CD4-positive, alpha-beta T cell treated with Interleukin-17A for 4 hours (primary cell): ENCODE results near the gene TOR1AIP1.

Source experiments
- DNase-seq: peaks from one replicate; pipeline ENCODE4 v3.0.0-alpha.2; 2020; ENCODE audit warnings: mixed read lengths

TOR1AIP1 gene

GRCh38 chr1:179883040-179883744, 1.1 kb downstream of the TOR1AIP1 start:
- DNase-seq = peak; percentile 50

- DNase-seq = peak; percentile 68
These were observed 1.7 kb downstream of the TOR1AIP1 start for GRCh38 chr1:179883745-179884138.

GRCh38 chr1:179888071-179888470, 6.0 kb downstream of the TOR1AIP1 start:
- DNase-seq = no peak

- no peak for DNase-seq
These were observed 7.5 kb downstream of the TOR1AIP1 start for GRCh38 chr1:179889589-179889988.

GRCh38 chr1:179910934-179911333, 28.8 kb downstream of the TOR1AIP1 start:
- DNase-seq = no peak

GRCh38 chr1:179911812-179912211, 29.7 kb downstream of the TOR1AIP1 start:
- DNase-seq = no peak

GRCh38 chr1:179917601-179918429, 35.7 kb downstream of the TOR1AIP1 start:
- no peak for DNase-seq

- no peak for DNase-seq
These were observed 39.4 kb downstream of the TOR1AIP1 start for GRCh38 chr1:179921472-179921871.

- no peak for DNase-seq
These were observed 40.1 kb downstream of the TOR1AIP1 start for GRCh38 chr1:179921981-179922872.

- DNase-seq = no peak
These were observed 40.9 kb downstream of the TOR1AIP1 start for GRCh38 chr1:179923029-179923428.

GRCh38 chr1:179924268-179924667, 42.2 kb downstream of the TOR1AIP1 start:
- DNase-seq = no peak

GRCh38 chr1:179925302-179925701, 43.2 kb downstream of the TOR1AIP1 start:
- no peak for DNase-seq

- no peak for DNase-seq
These were observed 44.1 kb downstream of the TOR1AIP1 start for GRCh38 chr1:179925922-179926849.

GRCh38 chr1:179926850-179927205, 44.7 kb downstream of the TOR1AIP1 start:
- no peak for DNase-seq

GRCh38 chr1:179929955-179930798, 48.1 kb downstream of the TOR1AIP1 start:
- DNase-seq = no peak

- no peak for DNase-seq
These were observed 48.8 kb downstream of the TOR1AIP1 start for GRCh38 chr1:179930867-179931266.

GRCh38 chr1:179933219-179933618, 51.1 kb downstream of the TOR1AIP1 start:
- DNase-seq = no peak

GRCh38 chr1:179935909-179936496, 53.9 kb downstream of the TOR1AIP1 start:
- no peak for DNase-seq

- no peak for DNase-seq
These were observed 55.7 kb downstream of the TOR1AIP1 start for GRCh38 chr1:179937668-179938254.

GRCh38 chr1:179938752-179939151, 56.7 kb downstream of the TOR1AIP1 start:
- DNase-seq = no peak
